ENCODE data around the gene ARHGEF10L.

The ARHGEF10L gene

DNA sequence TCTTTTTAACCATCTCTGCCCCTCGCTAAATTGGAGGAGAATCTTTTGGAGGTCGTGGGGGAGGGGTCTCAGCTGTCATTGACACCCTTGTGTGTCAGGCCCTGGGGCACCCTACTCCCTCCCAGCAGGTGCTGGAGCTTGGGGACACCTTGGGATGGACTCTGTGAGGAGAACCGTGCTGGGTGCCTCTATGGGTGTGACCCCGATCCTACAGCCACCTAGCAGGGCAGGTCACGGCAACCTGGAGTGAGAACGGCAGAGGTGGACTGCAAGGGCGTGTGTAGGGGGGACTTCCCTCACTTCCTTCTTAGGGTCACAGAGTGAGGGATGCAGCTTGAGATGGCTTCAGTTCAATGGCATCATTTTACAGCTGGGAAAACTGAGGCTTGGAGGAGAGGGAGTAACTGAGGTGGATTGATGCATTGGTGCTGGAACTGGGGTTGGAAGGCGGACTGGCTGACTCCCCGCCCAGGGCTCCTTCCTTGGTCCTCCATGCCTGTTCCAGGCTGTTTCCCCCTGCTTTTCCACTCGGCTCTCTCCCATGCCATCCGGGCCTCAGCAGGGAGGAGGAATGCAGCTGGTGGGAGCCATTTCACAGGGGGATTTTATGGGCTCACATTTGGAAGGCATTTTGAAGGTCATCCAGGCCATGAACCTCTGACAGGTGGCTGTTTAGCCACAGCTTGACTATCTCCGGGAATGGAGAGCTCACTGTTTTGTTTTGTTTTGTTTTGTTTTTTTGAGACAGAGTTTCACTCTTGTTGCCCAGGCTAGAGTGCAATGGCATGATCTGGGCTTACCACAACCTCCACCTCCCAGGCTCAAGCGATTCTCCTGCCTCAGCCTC, 18.8 kb upstream of the ARHGEF10L start:
- no peak for DNase-seq (ENCODE audit: low read depth in 2 of 2)

DNA sequence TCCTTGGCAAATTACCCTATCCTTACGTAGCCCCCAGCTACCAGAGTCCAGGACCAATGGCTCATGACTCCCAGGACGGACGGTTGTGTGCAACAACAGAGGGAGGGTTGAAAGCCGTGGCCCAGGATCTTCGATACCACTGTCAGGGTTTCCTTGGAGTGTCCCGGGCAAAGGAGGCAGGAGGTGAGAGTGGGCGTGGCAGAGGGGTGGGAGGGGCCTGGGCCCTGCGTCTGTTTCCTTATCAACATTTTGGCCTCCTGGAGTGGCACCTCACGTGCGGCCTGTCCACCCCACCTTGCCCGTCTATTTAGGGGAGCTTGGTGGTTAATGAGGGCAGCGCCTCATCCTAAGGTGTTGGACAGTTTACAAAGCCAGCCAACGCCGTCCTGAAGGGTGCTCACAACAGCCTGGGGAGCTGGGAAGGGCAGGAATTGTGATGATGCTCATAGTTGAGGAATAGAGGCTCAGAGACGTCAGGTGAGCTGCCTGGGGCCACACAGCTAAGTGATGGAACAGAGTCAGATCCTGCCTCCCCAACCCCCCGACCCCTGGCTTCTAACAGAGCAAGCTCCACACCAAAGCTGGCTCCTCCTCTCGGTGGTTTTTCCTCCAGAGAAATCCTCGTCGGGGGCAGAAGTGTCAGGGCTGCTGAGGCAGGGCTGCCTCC, 17.4 kb upstream of the ARHGEF10L start:
- DNase-seq (ENCODE audit: low read depth in 2 of 2) = no peak

DNA sequence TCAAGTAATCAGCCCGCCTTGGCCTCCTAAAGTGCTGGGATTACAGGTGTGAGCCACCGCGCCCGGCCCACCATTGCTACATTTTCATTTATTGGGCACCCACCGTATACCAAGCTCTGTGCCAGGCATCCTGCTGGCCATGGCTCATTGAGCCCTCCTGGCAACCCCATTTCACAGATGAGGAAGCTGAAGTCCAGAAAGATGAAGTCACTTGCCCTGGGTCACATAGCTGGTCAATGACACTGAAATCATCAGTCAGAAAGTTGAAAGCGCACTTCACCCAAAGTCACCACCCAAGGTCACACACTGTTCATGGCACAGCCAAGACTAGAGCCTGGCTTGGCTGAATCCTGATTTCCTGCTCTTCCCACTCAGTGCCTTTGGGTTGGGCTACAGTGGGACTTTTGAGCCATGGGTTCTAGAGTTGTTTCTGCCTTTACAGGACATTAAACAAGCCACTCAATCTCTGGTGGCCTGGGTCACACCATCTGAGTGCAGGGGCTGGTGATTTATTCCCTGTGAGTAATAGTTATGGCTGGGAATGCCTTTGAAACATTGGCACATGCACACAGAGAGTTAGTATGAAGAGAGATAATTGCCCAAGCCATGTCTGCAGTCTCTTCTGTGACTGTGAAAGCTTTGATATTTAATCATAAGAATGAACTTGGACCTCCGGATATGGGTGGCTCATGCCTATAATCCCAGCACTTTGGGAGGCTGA, 16.0 kb upstream of the ARHGEF10L start:
- DNase-seq (ENCODE audit: low read depth in 2 of 2) = no peak

DNA sequence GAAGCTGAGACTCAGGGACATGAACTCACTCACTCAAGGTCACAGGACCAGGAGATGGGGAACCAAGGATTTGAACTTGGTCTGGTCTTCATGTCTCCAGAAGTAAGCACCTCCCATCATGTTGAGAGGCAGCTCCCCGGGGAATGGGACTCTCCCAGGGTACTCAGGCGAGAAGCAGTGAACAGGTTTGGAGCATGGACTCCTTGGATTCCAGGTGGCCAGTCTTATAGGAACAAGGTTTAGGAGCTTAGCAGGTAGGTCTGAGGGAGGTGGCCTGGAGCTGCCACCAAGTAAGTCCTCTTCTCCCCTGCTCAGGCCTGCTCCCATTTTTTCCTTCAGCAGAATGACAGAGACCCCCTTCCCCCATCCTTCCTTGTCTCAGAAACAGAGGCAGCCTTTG, 14.9 kb upstream of the ARHGEF10L start:
- no peak for DNase-seq (ENCODE audit: low read depth in 2 of 2)

DNA sequence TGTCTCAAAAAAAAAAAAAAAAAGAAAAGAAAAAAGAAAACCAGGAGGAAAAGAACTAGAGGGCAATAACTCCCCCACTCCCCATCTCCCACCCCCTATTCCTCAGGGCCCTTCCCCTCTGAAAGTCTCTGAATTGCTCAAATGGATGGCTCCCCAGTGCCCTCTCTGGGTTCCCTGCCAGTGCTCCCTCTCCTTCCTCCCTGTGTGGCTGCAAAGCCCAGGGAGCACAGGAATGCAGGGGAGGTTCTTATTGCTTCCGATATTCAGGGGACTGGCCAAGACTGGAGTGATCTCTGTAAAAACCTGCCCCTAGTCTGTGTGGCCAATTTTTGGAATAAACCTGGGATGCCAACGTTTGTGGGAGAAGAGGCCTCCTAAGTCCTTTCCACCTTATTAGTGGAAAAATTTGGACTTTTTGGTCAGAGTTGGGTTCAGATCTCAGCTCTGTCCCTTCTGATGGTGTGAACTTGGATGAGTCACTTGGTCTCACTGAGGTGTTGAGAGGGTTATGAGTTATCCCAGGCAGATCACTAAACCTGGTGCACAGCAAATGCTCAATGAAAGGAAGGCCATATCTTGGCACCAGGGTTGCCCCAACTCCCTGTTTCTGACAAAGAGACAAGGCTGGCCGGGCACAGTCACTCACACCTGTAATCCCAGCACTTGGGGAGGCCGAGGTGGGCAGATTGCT, 13.4 kb upstream of the ARHGEF10L start:
- no peak for DNase-seq (ENCODE audit: low read depth in 2 of 2)

DNA sequence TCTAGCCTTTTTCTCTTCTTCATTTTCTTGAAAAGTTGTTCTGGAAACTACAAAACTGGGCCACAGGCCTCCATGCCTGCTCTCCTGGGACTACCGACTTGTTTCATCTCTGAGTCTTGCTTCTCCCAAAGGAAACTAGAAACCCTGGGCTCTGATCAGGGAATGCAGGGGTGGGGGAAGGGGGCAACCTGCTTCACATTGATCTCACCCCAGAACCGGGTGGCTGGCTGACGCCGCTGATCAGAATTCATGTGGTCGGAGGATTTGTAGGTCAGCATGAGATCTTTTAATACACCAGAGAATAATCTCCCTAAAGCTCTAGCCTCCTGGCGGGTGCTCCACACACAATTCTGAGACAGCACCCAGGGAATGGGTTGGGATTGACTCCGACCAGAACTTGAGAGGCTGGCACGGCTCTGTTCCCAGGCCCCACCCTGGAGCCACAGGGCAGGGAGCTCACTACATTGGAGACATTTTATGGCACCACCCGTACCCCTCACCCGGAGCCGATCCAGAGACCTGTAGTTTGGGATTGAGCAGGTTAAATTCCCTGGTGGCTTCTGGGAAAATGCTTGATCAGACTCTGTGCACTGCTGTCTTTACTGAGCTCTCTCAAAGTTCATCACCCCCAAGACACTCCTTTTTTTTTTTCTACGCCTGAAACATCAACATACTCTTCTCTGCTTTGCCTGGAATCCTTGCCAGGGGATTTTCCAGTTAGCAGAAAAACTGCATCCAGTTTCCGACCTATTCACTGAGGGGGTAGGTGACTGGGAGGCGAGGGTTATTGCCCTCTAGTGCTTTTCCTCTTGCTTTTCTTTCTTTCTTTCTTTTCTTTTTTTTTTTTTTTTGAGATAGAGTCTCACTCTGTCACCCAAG, 12.2 kb upstream of the ARHGEF10L start:
- DNase-seq (ENCODE audit: low read depth in 2 of 2) = no peak

DNA sequence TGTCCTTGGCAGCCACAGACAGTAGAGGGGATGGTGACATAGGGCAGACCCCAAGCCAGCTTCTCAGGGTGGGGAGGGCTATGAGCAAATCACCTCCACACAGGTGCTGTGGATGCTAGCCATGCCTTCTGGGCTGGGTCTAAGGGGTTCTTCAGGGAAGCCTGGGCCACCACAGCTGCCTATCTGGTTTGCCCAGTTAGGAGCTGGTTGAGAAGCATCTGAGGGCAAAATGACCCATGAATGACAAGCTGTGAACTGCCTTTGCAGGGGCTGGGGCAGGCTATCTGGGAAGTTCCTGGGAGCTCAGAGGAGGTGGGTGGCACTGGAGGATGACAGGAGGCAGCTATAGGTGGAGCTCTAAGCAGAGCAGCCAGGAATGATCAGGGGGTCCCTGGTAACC, 10.1 kb upstream of the ARHGEF10L start:
- no peak for DNase-seq (ENCODE audit: low read depth in 2 of 2)

DNA sequence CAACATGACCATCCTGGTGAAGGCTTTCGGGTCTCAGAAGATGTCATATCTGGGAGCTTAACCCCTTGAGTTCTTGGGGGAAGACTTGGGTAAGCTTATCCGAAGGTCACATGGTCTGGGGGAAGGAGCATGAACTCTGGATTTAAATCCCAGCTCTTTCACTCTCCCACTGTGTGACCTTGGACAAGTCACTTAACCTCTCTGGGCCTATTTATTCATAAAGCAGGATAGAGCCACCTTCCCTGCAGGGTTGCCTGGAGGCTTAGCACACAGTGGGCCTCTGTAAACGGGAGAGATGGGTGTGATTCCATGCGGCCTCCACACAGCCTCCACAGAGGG, 8.2 kb upstream of the ARHGEF10L start:
- no peak for DNase-seq (ENCODE audit: low read depth in 2 of 2)

DNA sequence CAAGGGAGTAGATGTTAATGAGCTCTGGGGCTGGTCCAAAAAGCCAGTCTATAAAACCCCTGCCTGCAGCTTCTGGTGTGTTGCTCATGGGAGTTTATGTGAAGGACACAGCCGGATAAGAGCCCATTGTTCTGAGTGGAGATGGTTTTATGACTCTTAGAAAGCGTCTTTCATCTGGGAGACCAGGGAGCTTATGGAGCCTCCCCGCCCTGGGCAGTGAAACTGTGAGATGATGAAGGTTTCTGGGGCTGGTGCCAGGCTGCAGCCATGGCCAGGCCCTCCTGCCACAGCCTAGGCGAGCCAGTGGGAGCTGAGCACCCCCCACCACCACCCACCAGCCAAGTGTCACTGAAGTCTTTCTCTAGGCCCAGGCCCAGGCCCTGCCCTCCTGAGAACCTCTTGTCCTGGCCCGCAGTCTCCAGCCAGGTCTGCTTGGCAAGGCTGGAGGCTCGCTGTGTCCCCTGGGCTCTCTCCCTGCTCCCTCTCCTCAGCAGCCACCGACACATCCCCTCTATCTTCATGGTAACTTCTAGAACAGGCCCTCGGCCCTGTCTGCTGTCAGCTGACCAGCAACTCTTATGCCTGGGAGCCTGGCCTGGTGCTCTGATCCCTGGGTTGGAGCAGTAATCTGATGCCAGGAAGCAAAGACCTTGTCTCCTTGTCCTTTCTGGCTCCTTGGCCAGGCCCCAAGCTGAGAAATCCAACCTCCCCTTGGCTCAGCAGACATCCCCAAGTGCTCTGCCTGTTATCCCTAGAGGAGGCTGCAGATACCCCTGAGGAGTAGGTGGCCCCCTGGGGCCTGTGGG, 7.6 kb upstream of the ARHGEF10L start:
- no peak for DNase-seq (ENCODE audit: low read depth in 2 of 2)

DNA sequence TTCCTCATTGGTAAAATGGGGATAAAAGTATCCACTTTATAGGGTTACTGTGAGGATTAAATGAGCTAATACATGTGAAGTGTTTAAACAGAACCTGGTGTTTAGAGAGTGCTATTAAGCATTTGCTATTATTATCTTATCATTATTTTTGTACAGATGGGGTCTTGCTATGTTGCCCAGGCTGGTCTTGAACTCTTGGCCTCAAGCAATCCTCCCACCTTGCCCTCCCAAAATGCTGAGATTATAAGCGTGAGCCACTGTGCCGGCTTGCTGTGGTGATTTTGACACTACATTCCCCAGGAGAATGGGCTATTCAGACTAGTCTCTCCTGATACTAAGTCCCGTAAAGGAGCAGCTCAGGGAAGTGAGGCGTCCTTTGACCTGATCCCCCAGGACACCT, 6.3 kb upstream of the ARHGEF10L start:
- no peak for DNase-seq (ENCODE audit: low read depth in 2 of 2)

DNA sequence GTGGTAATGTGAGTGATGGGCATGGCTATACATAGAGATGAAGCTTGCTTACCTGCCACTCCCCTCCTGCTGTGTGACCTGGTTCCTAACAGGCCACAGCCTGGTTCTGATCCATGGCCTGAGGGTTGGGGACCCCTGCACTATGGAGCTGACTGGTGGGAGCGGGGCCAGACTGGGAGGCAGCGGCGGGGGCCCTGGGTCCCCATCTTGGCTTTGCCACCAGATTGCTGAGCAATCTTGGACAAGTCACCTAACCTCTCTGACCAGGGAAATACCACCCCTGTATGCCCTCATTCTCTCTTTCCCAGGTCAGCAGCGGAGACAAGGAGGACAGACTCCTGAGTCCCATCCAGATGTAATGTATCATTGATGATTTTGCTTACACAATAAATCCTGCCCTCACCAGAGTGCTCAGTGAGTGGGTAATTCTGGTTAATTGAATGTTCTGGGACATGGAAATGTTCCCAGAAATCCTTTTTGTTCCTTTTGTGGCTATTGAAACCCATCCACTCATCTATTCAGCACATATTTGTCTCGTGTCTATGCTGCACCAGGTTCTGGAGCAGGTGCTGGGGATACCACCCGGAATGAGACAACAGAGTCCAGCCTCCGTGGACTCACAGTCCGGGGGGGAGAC, 4.1 kb upstream of the ARHGEF10L start:
- no peak for DNase-seq (ENCODE audit: low read depth in 2 of 2)

DNA sequence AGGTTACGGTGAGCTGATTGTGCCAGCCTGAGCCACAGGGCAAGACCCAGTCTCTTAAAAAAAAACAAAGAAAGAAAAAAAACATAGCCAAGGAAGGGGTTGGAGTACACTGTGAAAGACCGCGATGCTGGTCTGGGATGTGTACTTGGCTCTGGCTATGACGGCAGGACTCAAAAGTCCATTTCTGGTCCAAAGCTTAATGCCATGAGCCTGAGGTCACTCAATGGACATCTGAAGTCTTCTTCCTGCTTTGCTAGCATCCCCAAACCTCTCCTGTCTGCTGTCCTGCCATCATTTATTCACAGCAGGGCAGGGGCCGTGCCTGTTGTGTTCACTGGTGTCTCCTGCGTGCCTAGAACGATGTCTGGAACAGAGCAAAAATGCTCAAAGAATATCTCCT, 1.5 kb upstream of the ARHGEF10L start:
- DNase-seq (ENCODE audit: low read depth in 2 of 2) = no peak

DNA sequence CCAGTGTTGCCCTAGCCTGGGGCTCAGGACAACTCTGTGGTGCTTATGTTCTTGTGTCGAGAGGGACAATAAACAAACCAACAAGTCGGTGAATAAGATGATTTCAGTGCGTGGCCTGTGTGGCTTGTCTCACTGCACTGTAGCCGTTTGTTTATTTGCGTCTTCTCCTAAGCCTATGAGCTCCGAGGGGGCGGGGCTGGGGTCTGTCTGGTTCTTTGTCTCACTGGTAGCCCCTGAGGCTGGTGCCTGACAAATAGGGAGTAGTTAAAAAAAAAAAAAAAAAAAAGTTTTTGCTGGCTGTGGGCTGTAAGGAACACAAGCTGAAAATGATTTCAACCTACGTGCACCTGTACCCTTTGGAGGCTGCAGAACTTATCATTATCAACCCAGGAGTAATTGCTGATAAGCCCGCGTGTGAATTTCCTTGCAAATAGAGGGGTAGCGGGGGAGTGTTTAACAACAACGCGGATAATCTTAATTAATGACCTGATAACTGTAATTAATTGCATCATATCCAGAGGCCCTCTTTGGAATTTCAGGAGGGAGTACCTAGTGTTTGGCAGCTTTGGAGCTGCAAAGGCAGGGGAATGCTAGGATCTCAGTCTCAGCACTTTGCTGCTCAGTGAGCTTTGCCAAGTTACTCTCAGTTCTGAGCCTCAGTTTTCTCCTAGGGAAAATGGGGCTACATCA, 925 bp upstream of the ARHGEF10L start:
- no peak for DNase-seq (ENCODE audit: low read depth in 2 of 2)

DNA sequence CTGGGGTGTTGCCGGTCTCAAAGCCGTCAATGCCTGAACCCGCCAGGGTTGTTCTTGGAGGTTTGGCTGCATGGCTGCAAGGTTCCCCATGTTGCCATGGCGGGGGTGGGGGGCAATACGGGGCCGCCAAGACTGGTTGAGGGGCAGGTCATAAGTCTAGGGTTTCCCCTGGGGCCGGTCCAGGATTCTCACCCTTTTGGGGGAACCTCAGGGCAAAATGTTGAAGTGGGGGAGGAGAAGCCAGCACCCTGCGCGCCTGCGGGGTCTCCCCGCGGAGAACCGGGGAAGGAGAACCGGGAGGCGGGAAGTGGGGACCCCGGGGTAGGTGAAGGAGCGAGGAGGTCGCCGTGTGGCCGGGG, 401 bp upstream of the ARHGEF10L start:
- DNase-seq (ENCODE audit: low read depth in 2 of 2) = no peak

DNA sequence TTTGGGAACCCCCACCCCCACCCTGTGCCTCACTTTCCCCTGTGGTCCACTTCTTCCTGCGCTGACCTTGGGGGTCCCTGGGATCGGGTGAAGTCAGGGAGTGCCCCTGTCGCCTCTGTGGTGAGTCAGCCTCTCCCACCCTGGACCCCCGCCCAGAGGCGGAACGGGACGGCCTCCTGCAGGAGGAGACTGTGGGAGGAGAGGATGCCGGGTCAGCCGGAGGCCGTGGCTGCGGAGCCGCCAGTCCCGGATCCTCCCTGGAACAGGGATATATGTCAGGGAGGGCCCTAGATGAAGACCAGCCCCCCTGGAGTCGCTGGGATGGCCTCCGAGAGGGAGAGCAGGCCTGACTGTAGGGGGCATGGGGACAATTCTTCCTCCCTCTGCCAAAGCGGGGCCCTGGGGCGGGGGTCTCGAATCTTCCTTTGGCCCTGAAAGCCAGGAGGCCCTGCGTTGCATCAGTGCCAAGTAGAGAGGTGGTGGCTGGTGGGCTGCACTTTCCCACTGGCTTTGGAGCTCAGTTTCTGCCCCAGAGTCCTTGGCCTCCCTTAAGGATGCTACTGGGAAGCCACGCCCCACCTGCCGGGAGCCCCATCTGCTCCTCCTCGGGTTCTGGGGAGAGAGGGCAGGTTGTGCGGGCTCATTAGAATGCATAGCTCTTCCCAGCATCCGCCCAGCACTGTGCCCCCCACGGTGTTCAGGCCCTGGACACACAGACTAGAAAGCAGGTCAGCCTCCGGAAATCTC, 930 bp downstream of the ARHGEF10L start:
- DNase-seq (ENCODE audit: low read depth in 2 of 2) = no peak

DNA sequence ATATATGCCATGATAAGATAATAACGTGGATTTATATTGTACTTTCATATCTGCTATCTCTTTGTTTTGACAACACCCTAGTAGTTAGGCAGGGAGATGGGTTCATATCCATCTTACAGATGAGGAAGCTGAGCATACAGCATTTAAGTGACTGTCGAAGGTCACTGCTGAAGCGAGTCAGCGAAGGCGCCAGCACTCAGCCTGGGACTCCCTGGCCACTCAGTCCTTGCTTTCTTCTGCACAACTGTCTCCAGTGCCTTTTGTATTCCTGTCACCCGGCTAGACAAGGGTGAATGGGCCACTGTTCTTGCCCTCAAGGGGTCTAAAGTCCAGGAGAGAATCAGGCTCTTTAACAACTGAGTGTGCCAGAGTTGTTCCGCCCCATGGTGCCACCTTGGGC, 3.1 kb downstream of the ARHGEF10L start:
- no peak for DNase-seq (ENCODE audit: low read depth in 2 of 2)

DNA sequence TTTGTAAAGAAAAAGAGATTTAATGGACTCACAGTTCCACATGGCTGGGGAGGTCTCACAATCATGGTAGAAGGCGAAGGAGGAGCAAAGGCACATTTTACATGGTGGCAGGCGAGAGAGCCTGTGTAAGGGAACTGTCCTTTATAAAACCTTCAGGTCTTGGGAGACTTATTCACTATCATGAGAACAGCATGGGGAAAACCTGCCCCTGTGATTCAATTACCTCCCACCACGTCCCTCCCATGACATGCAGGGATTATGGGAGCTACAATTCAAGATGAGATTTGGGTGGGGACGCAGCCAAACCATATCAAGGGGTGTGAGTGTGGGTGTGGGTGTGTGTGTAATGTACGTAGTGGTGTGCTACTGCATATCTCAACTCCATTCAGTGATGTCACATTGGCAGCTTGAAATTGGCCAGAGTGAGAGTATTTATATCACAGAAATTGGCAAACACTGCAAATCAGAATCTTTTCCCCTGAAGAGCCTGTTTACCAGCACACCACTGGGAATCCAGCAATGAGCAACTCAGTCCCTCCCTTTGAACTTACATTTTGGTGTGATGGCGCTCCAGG, 5.4 kb downstream of the ARHGEF10L start:
- DNase-seq (ENCODE audit: low read depth in 2 of 2) = no peak

DNA sequence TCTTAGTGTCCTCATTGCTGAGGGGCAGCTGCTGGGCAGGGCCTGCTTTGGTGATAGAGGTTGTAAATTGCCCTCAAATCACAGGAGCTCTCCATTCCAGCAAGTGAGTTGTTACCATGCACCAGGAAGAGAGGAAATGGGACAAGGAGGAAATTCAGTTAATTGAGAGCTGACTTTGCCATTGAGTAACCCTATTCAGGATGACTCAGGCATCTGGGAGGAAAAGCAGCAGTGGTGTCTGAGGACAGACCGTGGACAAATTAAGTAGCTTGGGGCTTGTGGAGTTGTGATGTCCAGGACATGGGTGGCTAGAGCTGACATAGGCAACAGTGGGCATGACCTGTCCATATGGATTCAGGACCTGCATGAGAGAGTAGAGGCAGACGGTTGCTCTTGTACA, 5.9 kb downstream of the ARHGEF10L start:
- no peak for DNase-seq (ENCODE audit: low read depth in 2 of 2)

Measured in stimulated activated CD8-positive, alpha-beta memory T cell treated with anti-CD3 and anti-CD28 coated beads, Interleukin-15, amount 100 ng/mL, for 48 hours (primary cell).